ENCODE results near the gene MRPL2. TPM values are rescaled to one million over a fixed set of nuclear protein-coding genes. Genes with fewer than 3 reads are reported as not detected.

Gene MRPL2
- total RNA-seq, 1 donor from 2014 or later: 16.2 TPM

Other genes with a start within 250 kb of the MRPL2 start
- gene RPL7L1, start 179.8 kb downstream of the MRPL2 start, total RNA-seq: 71.5 TPM
- 1.0 TPM for gene PTCRA, start 143.4 kb downstream of the MRPL2 start, total RNA-seq
- 9.4 TPM for gene CNPY3, start 130.0 kb downstream of the MRPL2 start, total RNA-seq
- gene GNMT, start 98.7 kb downstream of the MRPL2 start, total RNA-seq: not detected
- gene PEX6, start 80.3 kb downstream of the MRPL2 start, total RNA-seq: 32.4 TPM
- gene PPP2R5D, start 74.9 kb downstream of the MRPL2 start, total RNA-seq: 31.3 TPM
- gene MEA1, start 45.5 kb downstream of the MRPL2 start, total RNA-seq: 29.7 TPM
- gene KLHDC3, start 45.2 kb downstream of the MRPL2 start, total RNA-seq: 267 TPM
- 40.7 TPM for gene RRP36, start 37.8 kb downstream of the MRPL2 start, total RNA-seq
- gene CUL7, start 5.6 kb downstream of the MRPL2 start, total RNA-seq: 27.1 TPM
- gene KLC4, start 197 bp upstream of the MRPL2 start, total RNA-seq: 21.4 TPM
- gene PTK7, start 16.9 kb upstream of the MRPL2 start, total RNA-seq: 50.1 TPM
- gene SRF, start 111.8 kb upstream of the MRPL2 start, total RNA-seq: 21.4 TPM
- 11.0 TPM for gene CUL9, start 122.8 kb upstream of the MRPL2 start, total RNA-seq
- gene DNPH1, start 170.0 kb upstream of the MRPL2 start, total RNA-seq: 31.3 TPM
- not detected for gene TTBK1, start 184.0 kb upstream of the MRPL2 start, total RNA-seq
- gene SLC22A7, start 238.8 kb upstream of the MRPL2 start, total RNA-seq: not detected
- 2.1 TPM for gene CRIP3, start 249.4 kb upstream of the MRPL2 start, total RNA-seq